Fibroblast of lung (primary cell): ENCODE results near the gene UMPS. TPM values are rescaled to one million over a fixed set of nuclear protein-coding genes. Genes with fewer than 3 reads are reported as not detected.

Experiments used
- DNase-seq, 2 donors: peaks; one replicate each; pipeline versions ENCODE4 v3.0.0 to v3.0.0-alpha.2; 2010; ENCODE audit warnings: low read depth in 2 of 2
- H2AFZ ChIP-seq: 2 replicates; pipeline ENCODE4 v1.5.1; 2012; ENCODE audit warnings: low read length, control low read depth, inconsistent platforms
- H3K27ac ChIP-seq: 2 replicates; pipeline ENCODE4 v1.5.1; 2011; ENCODE audit warnings: low read length, control low read depth; ENCODE audit not compliant: insufficient read depth
- H3K27me3 ChIP-seq: 2 replicates; pipeline ENCODE4 v1.5.1; 2011; ENCODE audit warnings: mild to moderate bottlenecking, low read length; ENCODE audit not compliant: control insufficient read depth, insufficient read depth
- H3K36me3 ChIP-seq: 2 replicates; pipeline ENCODE4 v1.5.1; 2011; ENCODE audit warnings: low read length; ENCODE audit not compliant: control insufficient read depth, insufficient read depth
- H3K4me1 ChIP-seq: 2 replicates; pipeline ENCODE4 v1.5.1; 2011; ENCODE audit warnings: low read length; ENCODE audit not compliant: control insufficient read depth, insufficient read depth; ENCODE audit errors: extremely low read depth
- H3K4me2 ChIP-seq: 2 replicates; pipeline ENCODE4 v1.5.1; 2011; ENCODE audit warnings: low read length, control low read depth; ENCODE audit not compliant: insufficient read depth; ENCODE audit errors: extremely low read depth
- H3K4me3 ChIP-seq, 4 experiments: fragments of 200-600 bp in 1 of 4; sonication (generic) in 1 of 4; replicated peaks in 1 of 4; 2 replicates each; pipeline ENCODE4 v1.5.1; 2011 to 2016; ENCODE audit warnings: low read length in 4 of 4, low read depth in 3 of 4, mild to moderate bottlenecking in 3 of 4, control low read depth in 2 of 4, inconsistent platforms in 1 of 4, mixed read lengths in 1 of 4; ENCODE audit not compliant: insufficient read depth in 1 of 4; ENCODE audit errors: control extremely low read depth in 1 of 4
- H3K79me2 ChIP-seq: 2 replicates; pipeline ENCODE4 v1.5.1; 2012; ENCODE audit warnings: mild to moderate bottlenecking, low read length, inconsistent platforms; ENCODE audit not compliant: control insufficient read depth, insufficient read depth
- H3K9ac ChIP-seq: 2 replicates; pipeline ENCODE4 v1.5.1; 2011; ENCODE audit warnings: mild to moderate bottlenecking, low read length, control low read depth; ENCODE audit not compliant: insufficient read depth
- H3K9me3 ChIP-seq: 2 replicates; pipeline ENCODE4 v1.5.1; 2012; ENCODE audit warnings: low read depth, low read length; ENCODE audit not compliant: control insufficient read depth, insufficient read depth
- H4K20me1 ChIP-seq: 2 replicates; pipeline ENCODE4 v1.5.1; 2011; ENCODE audit warnings: low read length; ENCODE audit not compliant: control insufficient read depth, insufficient read depth; ENCODE audit errors: extremely low read depth
- CTCF ChIP-seq, 2 donors: IDR thresholded peaks in 1 of 2; conservative IDR thresholded peaks in 1 of 2; 1 replicate in 1 of 2; 2 replicates in 1 of 2; pipeline ENCODE4 v1.5.1; 2011 to 2012; ENCODE audit warnings: low read length in 2 of 2, control low read depth in 1 of 2, inconsistent platforms in 1 of 2, low read depth in 1 of 2, mild to moderate bottlenecking in 1 of 2
- EZH2 ChIP-seq: IDR thresholded peaks from 2 replicates; pipeline ENCODE4 v1.5.1; 2012; ENCODE audit warnings: low read length, control low read depth, mild to moderate bottlenecking; ENCODE audit errors: missing control alignments
- polyA plus RNA-seq, 2 donors: library from polyadenylated mRNA; depleted of rRNA in 1 of 2; stranded (reverse) in 1 of 2; unstranded in 1 of 2; fragments of >200 nt; gene quantifications; 2 replicates each; pipeline ENCODE4 v1.2.1, GENCODE V29; 2011 to 2012; ENCODE audit warnings: missing spikeins in 1 of 2
- total RNA-seq: library from RNA; depleted of rRNA; stranded (reverse); fragments of >200 nt; gene quantifications from 2 replicates; pipeline ENCODE4 v1.2.1, GENCODE V29; 2014

UMPS gene
- total and polyA plus RNA-seq, 2 donors (not counting 1 experiment from before 2014, with no cell fraction given), result 21.6 to 25.0 TPM

- H3K4me3 ChIP-seq, result no peak overlapping the region
- no peak overlapping the region for H3K4me2 ChIP-seq
- H3K4me1 ChIP-seq, result peaks cover 26% of the 10 kb centered on the region
- H3K27me3 ChIP-seq, result no peaks in the 10 kb centered on the region
- DNase-seq, result no peak
- peak overlapping the region; percentile 76 for H3K27ac ChIP-seq
- no peaks in the 10 kb centered on the region for H4K20me1 ChIP-seq
- H3K9ac ChIP-seq, result no peak overlapping the region
- H3K79me2 ChIP-seq, result no peaks in the 10 kb centered on the region
- no peak for TF ChIP-seq EZH2
- TF ChIP-seq CTCF (conservative IDR thresholded peaks at IDR 0.05 in 1 of 2, IDR thresholded peaks at IDR 0.05 in 1 of 2; ENCODE audit: low read depth in 1 of 2, low read length in 2 of 2), result no peak
- H2AFZ ChIP-seq, result no peak overlapping the region
- no peaks in the 10 kb centered on the region for H3K36me3 ChIP-seq
- H3K9me3 ChIP-seq, result no peaks in the 10 kb centered on the region
These were observed 49.5 kb downstream of the UMPS start for GRCh38 chr3:124779751-124780191.

- no peak for TF ChIP-seq EZH2
- no peak for TF ChIP-seq CTCF (conservative IDR thresholded peaks at IDR 0.05 in 1 of 2, IDR thresholded peaks at IDR 0.05 in 1 of 2; ENCODE audit: low read depth in 1 of 2, low read length in 2 of 2)
- Histone ChIP-seq H3K36me3 (no peaks in the 10 kb centered on the region), H3K27ac (peak overlapping the region; percentile 76), H4K20me1 (no peaks in the 10 kb centered on the region), H2AFZ (peak overlapping the region; percentile 47), H3K79me2 (no peaks in the 10 kb centered on the region), H3K4me3 (peak overlapping the region in 1 of 4 experiments; percentile 2), H3K9me3 (no peaks in the 10 kb centered on the region), H3K4me1 (peaks cover 20% of the 10 kb centered on the region), H3K9ac (peak overlapping the region; percentile 34), H3K4me2 (peak overlapping the region; percentile 54), H3K27me3 (no peaks in the 10 kb centered on the region)
- DNase-seq, result peak; percentile 54 to 95
These were observed 50.1 kb downstream of the UMPS start for GRCh38 chr3:124780356-124780755.

GRCh38 chr3:124780761-124781475 lies 50.7 kb downstream of the UMPS start:
- Histone ChIP-seq H3K27me3 (no peaks in the 10 kb centered on the region), H3K9me3 (no peaks in the 10 kb centered on the region), H3K79me2 (no peaks in the 10 kb centered on the region), H3K4me3 (peak overlapping the region in 1 of 4 experiments; percentile 2), H3K9ac (peak overlapping the region; percentile 34), H3K4me1 (peaks cover 19% of the 10 kb centered on the region), H2AFZ (peak overlapping the region; percentile 47), H3K36me3 (no peaks in the 10 kb centered on the region), H4K20me1 (no peaks in the 10 kb centered on the region), H3K4me2 (peak overlapping the region; percentile 54), H3K27ac (peak overlapping the region; percentile 76)
- peak; percentile 65 to 79 for DNase-seq
- TF ChIP-seq EZH2 (no peak), CTCF (conservative IDR thresholded peaks at IDR 0.05 in 1 of 2, IDR thresholded peaks at IDR 0.05 in 1 of 2; ENCODE audit: low read depth in 1 of 2, low read length in 2 of 2) (no peak)
